IPS-18a (cell line): ENCODE measurements around the gene TBCC.

Source experiments
- H3K27ac ChIP-seq: one replicate; pipeline ENCODE4 v1.5.1; 2013; ENCODE audit warnings: low read length
- H3K27me3 ChIP-seq: one replicate; pipeline ENCODE4 v1.6.1; 2013; ENCODE audit warnings: mild to moderate bottlenecking, low read length; ENCODE audit not compliant: control insufficient read depth, insufficient read depth
- H3K36me3 ChIP-seq: one replicate; pipeline ENCODE4 v1.6.1; 2013; ENCODE audit warnings: low read depth, low read length; ENCODE audit not compliant: control insufficient read depth
- H3K4me1 ChIP-seq: one replicate; pipeline ENCODE4 v1.6.1; 2013; ENCODE audit warnings: low read depth, low read length; ENCODE audit not compliant: control insufficient read depth
- H3K4me3 ChIP-seq: one replicate; pipeline ENCODE4 v1.5.1; 2013; ENCODE audit warnings: low read length
- H3K9ac ChIP-seq: one replicate; pipeline ENCODE4 v1.6.1; 2013; ENCODE audit warnings: mild to moderate bottlenecking, low read length, moderate library complexity
- H3K9me3 ChIP-seq: one replicate; pipeline ENCODE4 v1.6.1; 2013; ENCODE audit warnings: low read depth, low read length; ENCODE audit not compliant: control insufficient read depth

Gene TBCC

DNA sequence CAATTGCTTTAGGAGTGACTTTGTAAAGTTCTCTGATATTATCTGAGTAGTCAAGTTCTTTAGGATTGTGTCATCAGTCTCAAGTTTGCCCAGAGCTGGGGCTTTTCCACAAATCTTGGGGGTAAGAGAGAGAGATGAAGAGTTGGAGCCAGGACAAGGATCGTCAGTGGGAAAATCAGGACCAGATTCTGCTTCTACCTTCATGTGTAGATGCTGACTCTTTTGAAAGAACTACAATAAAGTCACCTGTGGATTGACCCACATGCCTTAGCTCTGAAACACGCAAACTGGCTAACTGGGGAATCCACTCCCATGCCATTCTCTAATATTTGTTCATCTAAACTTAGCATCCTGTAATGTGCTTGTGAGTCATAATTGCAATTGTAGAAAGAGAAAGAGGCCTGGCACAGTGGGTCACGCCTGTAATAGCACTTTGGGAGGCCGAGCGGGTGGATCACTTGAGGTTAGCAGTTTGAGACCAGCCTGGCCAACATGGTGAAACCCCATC lies 20.3 kb upstream of the TBCC start:
- H3K27ac ChIP-seq = no peak overlapping the region
- H3K4me1 ChIP-seq = peaks cover 10% of the 10 kb centered on the region
- no peak overlapping the region for H3K9ac ChIP-seq
- no peaks in the 10 kb centered on the region for H3K27me3 ChIP-seq
- H3K4me3 ChIP-seq = no peak overlapping the region
- no peaks in the 10 kb centered on the region for H3K9me3 ChIP-seq
- no peaks in the 10 kb centered on the region for H3K36me3 ChIP-seq

DNA sequence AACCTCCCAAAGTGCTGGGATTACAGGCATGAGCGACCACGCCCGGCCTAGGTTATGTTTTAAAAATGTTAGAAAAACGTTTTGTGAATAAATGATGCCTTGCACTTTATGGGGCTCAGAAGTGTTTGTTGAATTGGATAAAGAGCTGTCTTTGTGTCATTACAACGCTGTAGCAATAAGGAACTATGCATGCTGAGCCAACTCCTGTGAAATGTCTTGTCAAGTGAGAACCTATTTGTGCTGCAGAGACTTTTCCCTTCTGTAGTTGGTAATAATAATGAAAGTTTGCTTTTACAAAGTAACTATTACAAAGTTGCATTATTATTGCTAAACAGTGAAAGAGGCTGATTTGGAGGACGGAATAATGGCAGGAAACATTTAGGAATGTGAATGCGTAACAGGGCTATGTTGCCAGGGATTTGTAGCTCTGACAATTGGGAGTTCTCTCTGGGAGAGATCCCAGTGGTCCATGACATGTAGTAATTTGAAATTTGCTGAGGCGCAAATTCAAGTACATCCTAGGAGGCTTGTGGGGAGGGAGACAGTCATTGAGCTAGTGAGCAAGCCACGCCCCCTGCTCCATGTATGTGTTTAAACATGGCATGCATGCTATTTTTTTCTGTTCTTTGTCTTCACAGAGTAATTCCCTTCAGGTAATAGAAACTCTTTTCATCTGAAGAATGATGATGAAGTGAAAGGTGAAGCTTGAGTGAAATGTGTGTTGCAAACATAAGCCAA lies 19.2 kb upstream of the TBCC start:
- no peak overlapping the region for H3K9ac ChIP-seq
- H3K4me1 ChIP-seq = peaks cover 7% of the 10 kb centered on the region
- no peaks in the 10 kb centered on the region for H3K36me3 ChIP-seq
- H3K27me3 ChIP-seq = no peaks in the 10 kb centered on the region
- H3K27ac ChIP-seq = no peak overlapping the region
- H3K4me3 ChIP-seq = no peak overlapping the region
- H3K9me3 ChIP-seq = no peaks in the 10 kb centered on the region

DNA sequence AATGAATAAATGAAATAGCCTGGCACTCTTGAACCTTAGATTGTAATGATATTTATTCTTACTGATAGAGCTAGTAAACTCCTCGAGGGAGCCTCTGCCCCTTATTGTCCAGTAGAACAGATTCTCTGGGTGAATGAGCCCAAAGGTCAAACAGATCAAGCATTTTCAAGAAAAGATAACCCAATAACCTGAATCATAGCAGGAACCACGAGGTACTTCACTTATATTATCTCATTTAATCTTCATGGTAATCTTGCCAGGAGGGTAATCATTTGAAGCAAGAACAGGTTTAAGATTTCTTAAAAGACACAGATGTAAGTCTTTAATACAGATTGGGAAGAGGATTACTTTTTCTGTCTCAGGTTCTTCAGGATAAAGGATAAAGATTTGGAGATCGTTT lies 17.0 kb upstream of the TBCC start:
- Histone ChIP-seq H3K4me1 (peaks cover 10% of the 10 kb centered on the region), H3K9ac (no peak overlapping the region), H3K9me3 (no peaks in the 10 kb centered on the region), H3K36me3 (no peaks in the 10 kb centered on the region), H3K27ac (no peak overlapping the region), H3K4me3 (no peak overlapping the region), H3K27me3 (no peaks in the 10 kb centered on the region)

DNA sequence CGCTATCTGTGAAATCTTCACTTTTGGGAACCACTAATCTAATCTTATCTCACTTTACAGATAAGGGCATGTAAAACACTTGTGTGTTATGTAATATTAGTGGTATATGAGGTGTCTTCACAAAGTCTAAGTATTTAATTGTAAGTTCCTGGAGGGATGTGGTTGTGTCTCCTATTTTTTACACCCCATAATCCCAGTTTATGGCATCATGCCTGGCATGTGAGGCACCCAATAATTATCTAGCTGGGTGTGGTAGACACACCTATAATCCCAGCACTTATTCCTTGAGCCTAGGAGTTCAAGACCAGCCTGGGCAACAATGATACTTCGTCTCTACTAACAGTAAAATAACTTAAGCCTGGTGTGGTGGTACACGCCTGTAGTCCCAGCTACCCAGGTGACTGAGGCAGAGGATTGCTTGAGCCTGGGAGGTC lies 16.5 kb upstream of the TBCC start:
- H3K27ac ChIP-seq = no peak overlapping the region
- H3K36me3 ChIP-seq = no peaks in the 10 kb centered on the region
- H3K9ac ChIP-seq = no peak overlapping the region
- no peaks in the 10 kb centered on the region for H3K9me3 ChIP-seq
- H3K4me1 ChIP-seq = peaks cover 15% of the 10 kb centered on the region
- no peaks in the 10 kb centered on the region for H3K27me3 ChIP-seq
- no peak overlapping the region for H3K4me3 ChIP-seq

DNA sequence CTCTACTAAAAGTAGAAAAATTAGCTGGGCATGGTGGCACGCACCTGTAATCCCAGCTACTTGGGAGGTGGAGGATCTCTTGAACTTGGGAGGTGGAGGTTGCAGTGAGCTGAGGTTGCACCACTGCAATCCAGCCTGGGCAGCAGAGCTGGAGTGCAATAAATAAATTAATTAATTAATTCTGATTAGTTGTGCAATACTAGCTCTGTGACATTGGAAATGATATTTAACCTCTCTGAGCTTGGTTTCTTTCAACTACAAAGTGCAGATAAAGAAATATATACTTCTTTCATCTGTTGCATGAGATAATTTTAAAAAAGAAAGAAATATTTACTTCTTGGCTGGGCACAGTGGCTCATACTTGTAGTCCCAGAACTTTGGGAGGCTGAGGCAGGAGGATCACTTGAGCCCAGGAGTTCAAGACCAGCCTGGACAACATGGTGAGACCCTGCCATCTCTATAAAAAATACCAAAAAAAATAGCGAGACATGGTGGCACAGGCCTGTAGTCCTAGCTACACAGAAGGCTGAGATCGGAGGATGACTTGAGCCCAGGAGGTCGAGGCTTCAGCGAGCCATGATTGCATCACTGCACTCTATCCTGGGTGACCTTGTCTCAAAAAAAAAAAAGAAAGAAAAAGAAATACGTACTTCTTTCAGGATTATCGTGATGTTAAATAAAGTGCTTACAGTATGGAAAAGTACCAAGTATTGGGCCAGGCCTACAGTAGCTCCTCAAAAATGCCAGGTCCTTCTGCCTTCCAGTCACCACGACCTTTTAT lies 15.6 kb upstream of the TBCC start:
- Histone ChIP-seq H3K9ac (no peak overlapping the region), H3K4me3 (no peak overlapping the region), H3K27me3 (no peaks in the 10 kb centered on the region), H3K36me3 (no peaks in the 10 kb centered on the region), H3K27ac (no peak overlapping the region), H3K4me1 (peaks cover 23% of the 10 kb centered on the region), H3K9me3 (no peaks in the 10 kb centered on the region)

DNA sequence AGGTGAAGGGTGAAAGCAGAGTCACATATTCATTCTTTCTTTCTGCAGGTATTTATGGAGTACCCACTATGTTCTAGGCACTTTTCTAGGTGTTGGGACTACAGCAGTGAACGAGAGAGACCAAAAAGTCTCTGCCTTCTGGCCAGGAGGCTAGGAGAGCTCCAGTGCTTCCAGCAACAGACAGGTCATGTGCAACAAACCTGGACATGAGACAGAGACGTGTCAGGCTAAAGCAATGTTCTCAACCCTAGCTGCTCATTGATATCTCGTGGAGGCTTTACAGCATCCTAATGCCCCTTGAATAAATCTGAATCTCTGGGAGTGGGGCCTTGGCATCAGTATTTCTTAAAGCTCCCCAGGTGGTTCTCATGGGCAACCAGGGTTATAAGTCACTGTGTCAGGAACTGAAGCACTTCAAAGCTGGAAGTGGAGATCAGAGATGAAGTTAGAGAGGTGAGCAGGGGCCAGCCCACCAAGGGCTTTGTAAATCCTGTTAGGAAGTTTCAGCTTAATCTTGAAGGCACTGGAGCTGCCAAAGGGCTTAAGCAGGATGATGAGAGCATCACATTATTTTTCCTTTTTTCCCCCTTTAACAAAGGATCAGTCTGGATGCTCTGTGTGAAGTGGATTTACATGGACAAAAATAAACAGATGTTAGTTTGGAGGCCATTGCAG lies 13.0 kb upstream of the TBCC start:
- H3K36me3 ChIP-seq = no peaks in the 10 kb centered on the region
- peaks cover 35% of the 10 kb centered on the region for H3K4me1 ChIP-seq
- H3K4me3 ChIP-seq = no peak overlapping the region
- H3K9me3 ChIP-seq = no peaks in the 10 kb centered on the region
- H3K27ac ChIP-seq = no peak overlapping the region
- H3K27me3 ChIP-seq = no peaks in the 10 kb centered on the region
- no peak overlapping the region for H3K9ac ChIP-seq

DNA sequence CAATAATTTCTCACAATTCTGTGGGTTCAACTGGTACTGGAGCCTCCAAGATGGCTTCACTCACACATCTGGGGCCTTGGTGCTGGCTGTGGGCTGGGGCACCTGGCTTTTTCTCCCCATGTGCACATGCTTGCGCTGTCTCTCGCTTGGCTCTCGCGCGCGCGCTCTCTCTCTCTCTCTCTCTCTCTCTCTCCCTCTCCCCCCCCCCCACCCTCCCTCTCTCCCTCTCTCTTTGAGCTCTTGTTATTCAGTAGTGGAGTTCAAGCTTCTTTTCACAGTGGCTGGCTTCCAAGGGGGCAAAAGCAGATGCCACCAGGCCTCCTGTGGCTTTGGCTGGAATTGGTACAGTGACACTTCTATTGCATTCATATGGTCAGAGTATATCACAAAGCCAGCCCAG lies 10.8 kb upstream of the TBCC start:
- no peaks in the 10 kb centered on the region for H3K9me3 ChIP-seq
- H3K4me1 ChIP-seq = peaks cover 30% of the 10 kb centered on the region
- H3K9ac ChIP-seq = peak overlapping the region; percentile 62
- H3K27me3 ChIP-seq = no peaks in the 10 kb centered on the region
- H3K4me3 ChIP-seq = peak overlapping the region; percentile 39
- peak overlapping the region; percentile 85 for H3K27ac ChIP-seq
- H3K36me3 ChIP-seq = no peaks in the 10 kb centered on the region

DNA sequence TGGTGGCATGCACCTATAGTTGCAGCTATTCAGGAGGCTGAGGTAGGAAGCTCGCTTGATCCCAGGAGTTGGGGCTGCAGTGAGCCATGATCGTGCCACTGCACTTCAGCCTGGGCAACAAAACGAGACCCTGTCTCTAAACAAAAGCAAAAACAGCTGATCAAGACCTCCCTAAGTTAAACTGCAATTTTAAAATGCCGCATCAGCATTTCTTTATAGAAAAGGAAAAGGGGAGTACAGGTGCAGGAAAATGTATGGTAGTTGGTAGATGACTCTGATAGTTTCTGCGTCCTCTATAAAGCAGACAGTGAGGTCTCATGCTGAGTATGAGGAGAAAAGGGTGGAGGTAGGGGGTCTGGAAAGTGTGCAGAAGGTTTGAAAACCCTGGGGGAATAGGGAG lies 8.9 kb upstream of the TBCC start:
- Histone ChIP-seq H3K27ac (no peak overlapping the region), H3K36me3 (no peaks in the 10 kb centered on the region), H3K9me3 (no peaks in the 10 kb centered on the region), H3K4me1 (peaks cover 28% of the 10 kb centered on the region), H3K9ac (no peak overlapping the region), H3K27me3 (no peaks in the 10 kb centered on the region), H3K4me3 (no peak overlapping the region)

DNA sequence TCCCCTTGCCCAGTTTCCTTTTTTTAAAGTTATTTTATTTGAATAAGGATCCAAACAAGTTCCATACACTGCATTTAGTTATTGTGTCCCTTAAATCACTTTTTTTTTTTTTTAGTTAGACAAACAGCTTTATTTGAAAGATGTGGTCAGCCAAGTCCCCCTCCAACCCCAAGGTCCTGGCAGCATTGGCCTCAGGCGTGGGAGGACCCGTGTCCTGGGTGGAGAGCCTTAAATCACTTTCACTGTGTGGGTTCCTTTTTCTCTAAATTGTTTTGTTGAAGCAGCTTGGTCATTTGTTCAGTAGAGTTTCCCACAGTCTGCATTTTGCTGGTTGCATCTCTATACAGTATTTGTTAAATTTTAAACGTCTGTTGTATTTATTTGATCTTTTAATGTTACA lies 5.2 kb upstream of the TBCC start:
- Histone ChIP-seq H3K4me1 (peaks cover 13% of the 10 kb centered on the region), H3K27me3 (no peaks in the 10 kb centered on the region), H3K9me3 (no peaks in the 10 kb centered on the region), H3K27ac (no peak overlapping the region), H3K36me3 (no peaks in the 10 kb centered on the region), H3K4me3 (no peak overlapping the region), H3K9ac (no peak overlapping the region)

DNA sequence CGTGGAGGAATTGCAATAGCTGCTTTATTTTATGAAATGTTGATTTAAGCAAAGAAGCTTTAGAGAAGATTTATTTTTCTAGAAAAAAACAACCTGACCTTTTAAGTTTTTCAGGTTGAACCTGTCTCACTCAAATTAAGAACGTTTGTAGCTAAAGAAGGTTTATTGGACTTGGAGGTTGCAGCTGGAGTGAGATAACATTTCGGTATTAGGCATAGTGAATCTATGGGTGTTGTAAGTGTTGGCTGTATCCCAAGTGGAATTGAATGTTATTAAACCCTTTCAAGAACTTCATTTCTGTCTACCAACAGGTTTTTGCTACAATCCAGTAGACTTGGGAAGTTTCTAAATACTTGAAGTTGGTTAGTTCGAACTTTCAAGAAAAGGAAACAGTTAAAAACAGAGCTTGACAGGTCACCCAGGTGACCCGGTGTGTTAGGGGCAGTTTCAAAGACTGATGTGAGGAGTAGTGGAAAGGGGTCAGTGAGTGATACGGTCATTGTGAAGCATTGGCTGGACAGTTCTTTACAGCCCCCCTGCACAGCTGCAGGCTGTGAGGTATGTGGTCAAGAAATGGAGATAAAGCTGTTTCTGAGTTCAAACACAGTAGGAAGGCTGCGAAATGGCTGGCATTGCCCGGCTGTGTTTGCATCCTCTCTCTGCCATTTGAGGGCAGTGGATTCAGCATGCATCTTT lies 2.4 kb upstream of the TBCC start:
- no peaks in the 10 kb centered on the region for H3K27me3 ChIP-seq
- H3K36me3 ChIP-seq = no peaks in the 10 kb centered on the region
- H3K4me3 ChIP-seq = peak overlapping the region; percentile 90
- no peak overlapping the region for H3K9ac ChIP-seq
- peaks cover 9% of the 10 kb centered on the region for H3K4me1 ChIP-seq
- no peak overlapping the region for H3K27ac ChIP-seq
- no peaks in the 10 kb centered on the region for H3K9me3 ChIP-seq
